Dendritic cell treated with granulocyte-macrophage colony-stimulating factor and Interleukin-4, amounts not matched to agents 40 ng/mL and 50 ng/mL, for 4 days (primary cell): ENCODE data around the gene C21orf58.

Experiments used
- H3K27ac Mint-ChIP-seq: one replicate; pipeline ENCODE4 v1.8.0; 2022; ENCODE audit warnings: mild to moderate bottlenecking, mixed read lengths
- H3K27me3 Mint-ChIP-seq: one replicate; pipeline ENCODE4 v1.8.0; 2022; ENCODE audit warnings: mild to moderate bottlenecking, mixed read lengths
- H3K36me3 Mint-ChIP-seq: one replicate; pipeline ENCODE4 v1.8.0; 2022; ENCODE audit warnings: low read depth, mixed read lengths
- H3K4me1 Mint-ChIP-seq: one replicate; pipeline ENCODE4 v1.8.0; 2022; ENCODE audit warnings: low read depth, mixed read lengths
- H3K4me3 Mint-ChIP-seq: one replicate; pipeline ENCODE4 v1.8.0; 2022; ENCODE audit warnings: mild to moderate bottlenecking, moderate library complexity, mixed read lengths
- H3K9me3 Mint-ChIP-seq: one replicate; pipeline ENCODE4 v1.8.0; 2022; ENCODE audit warnings: mixed read lengths
- intact Hi-C: fragments of 100-400 bp; cut with micrococcal nuclease; formaldehyde crosslinking; loops from one replicate; pipeline ENCODE4 v1.15.0; 2022

Gene C21orf58

GRCh38 chr21:46307625-46308024, 16.0 kb downstream of the C21orf58 start:
- Mint-ChIP-seq H3K4me1 (no peaks in the 10 kb centered on the region), H3K36me3 (peaks cover 21% of the 10 kb centered on the region), H3K27me3 (no peaks in the 10 kb centered on the region), H3K4me3 (no peak overlapping the region), H3K27ac (no peak overlapping the region), H3K9me3 (no peaks in the 10 kb centered on the region)
- intact Hi-C loops = no loop called here

DNA sequence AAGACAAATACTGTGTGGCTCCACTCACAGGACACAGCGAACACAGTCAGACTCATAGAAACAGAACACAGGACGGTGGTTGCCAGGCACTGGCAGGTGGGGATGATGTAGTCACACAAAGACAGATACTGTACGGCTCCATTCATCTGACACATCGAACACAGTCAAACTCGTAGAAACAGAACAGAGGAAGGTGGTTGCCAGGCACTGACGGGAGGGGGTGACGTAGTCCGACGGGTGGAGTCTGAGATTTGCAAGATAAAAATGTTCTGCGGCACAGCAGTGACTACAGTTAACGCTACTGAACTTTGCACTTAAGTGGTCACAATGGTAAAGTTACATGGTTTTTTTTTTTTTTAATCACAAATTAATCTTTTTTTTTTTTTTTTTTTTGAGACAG, 18.7 kb downstream of the C21orf58 start:
- Mint-ChIP-seq H3K36me3 (peaks cover 21% of the 10 kb centered on the region), H3K4me1 (no peaks in the 10 kb centered on the region), H3K27ac (no peak overlapping the region), H3K9me3 (no peaks in the 10 kb centered on the region), H3K4me3 (no peak overlapping the region), H3K27me3 (no peaks in the 10 kb centered on the region)
- intact Hi-C loops = no loop called here

GRCh38 chr21:46304437-46304836, 19.2 kb downstream of the C21orf58 start:
- Mint-ChIP-seq H3K27ac (no peak overlapping the region), H3K9me3 (no peaks in the 10 kb centered on the region), H3K4me3 (no peak overlapping the region), H3K36me3 (peaks cover 21% of the 10 kb centered on the region), H3K27me3 (no peaks in the 10 kb centered on the region), H3K4me1 (no peaks in the 10 kb centered on the region)
- intact Hi-C loops = no loop called here

DNA sequence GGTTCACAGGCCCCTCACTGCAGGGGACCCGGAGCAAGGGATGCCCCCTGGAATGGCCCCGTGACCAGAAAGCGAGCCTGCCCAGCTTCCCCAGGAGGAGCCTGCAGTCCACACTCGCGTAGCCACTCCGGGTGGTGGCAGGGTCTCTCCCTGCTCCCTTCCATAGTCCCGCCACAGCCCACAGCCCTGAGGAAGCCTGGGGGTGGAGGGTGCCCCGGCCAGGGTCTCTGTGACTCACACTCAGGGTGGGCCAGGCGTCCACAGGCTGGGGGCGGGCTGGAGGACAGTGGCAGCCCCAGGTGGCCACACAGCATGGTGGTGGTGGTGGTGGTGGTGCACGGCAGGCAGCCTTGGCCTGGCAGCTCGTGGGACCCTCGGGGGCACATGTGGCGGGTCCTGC, 21.9 kb downstream of the C21orf58 start:
- Mint-ChIP-seq H3K36me3 (peaks cover 18% of the 10 kb centered on the region), H3K4me3 (no peak overlapping the region), H3K27ac (no peak overlapping the region), H3K4me1 (peaks cover 10% of the 10 kb centered on the region), H3K27me3 (peaks cover 21% of the 10 kb centered on the region), H3K9me3 (no peaks in the 10 kb centered on the region)
- intact Hi-C loops = no loop called here

- Mint-ChIP-seq H3K36me3 (peaks cover 7% of the 10 kb centered on the region), H3K27me3 (peaks cover 35% of the 10 kb centered on the region), H3K4me1 (peaks cover 26% of the 10 kb centered on the region), H3K4me3 (no peak overlapping the region), H3K27ac (no peak overlapping the region), H3K9me3 (no peaks in the 10 kb centered on the region)
- intact Hi-C loops = no loop called here
Observed at GRCh38 chr21:46299167-46299566, 24.5 kb downstream of the C21orf58 start.

GRCh38 chr21:46297338-46298271, 26.1 kb downstream of the C21orf58 start:
- peak overlapping the region; percentile 73 for H3K4me3 Mint-ChIP-seq
- H3K36me3 Mint-ChIP-seq = peaks cover 4% of the 10 kb centered on the region
- H3K27ac Mint-ChIP-seq = peak overlapping the region; percentile 50
- intact Hi-C loops = no loop called here
- no peaks in the 10 kb centered on the region for H3K9me3 Mint-ChIP-seq
- H3K4me1 Mint-ChIP-seq = peaks cover 26% of the 10 kb centered on the region
- H3K27me3 Mint-ChIP-seq = peaks cover 35% of the 10 kb centered on the region

- H3K4me3 Mint-ChIP-seq = peak overlapping the region; percentile 23
- H3K27me3 Mint-ChIP-seq = peaks cover 35% of the 10 kb centered on the region
- H3K9me3 Mint-ChIP-seq = no peaks in the 10 kb centered on the region
- H3K4me1 Mint-ChIP-seq = peaks cover 26% of the 10 kb centered on the region
- H3K27ac Mint-ChIP-seq = peak overlapping the region; percentile 72
- intact Hi-C loops = no loop called here
- H3K36me3 Mint-ChIP-seq = peaks cover 17% of the 10 kb centered on the region
Observed at GRCh38 chr21:46295996-46296752, 27.5 kb downstream of the C21orf58 start.

DNA sequence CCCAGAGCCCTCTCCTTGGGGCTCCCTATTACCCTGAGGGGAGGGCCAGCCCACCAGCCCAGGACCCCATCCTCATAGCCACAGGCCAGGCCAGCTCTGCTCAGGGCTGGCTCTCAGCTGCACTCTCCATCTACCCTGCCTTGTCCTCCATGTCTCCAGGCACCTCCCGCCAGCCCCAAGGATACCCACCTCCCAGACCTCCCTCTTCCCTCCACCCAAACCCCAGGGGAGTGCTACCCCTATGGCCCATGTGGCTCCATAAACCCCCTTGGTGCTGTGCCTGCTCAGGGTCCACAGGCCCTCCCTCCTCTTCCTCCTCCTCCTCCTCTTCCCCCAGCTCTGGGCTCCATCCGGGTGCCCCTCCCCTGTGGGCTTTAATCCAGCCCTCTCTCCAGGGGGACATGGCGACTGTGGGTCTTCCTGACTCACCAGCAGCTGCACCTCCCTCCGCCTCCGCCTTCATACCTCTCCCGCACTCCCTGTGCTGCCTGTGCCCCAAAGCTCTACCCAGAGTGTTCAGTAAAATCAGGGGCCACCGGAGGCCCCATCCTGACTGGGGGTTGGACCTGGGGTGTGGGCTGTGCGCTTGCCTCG, 28.4 kb downstream of the C21orf58 start:
- Mint-ChIP-seq H3K27me3 (peaks cover 35% of the 10 kb centered on the region), H3K4me1 (peaks cover 26% of the 10 kb centered on the region), H3K9me3 (no peaks in the 10 kb centered on the region), H3K36me3 (peaks cover 21% of the 10 kb centered on the region), H3K27ac (peak overlapping the region; percentile 72), H3K4me3 (no peak overlapping the region)
- intact Hi-C loops = no loop called here

GRCh38 chr21:46294647-46295176, 29.0 kb downstream of the C21orf58 start:
- Mint-ChIP-seq H3K9me3 (no peaks in the 10 kb centered on the region), H3K27ac (peak overlapping the region; percentile 72), H3K36me3 (peaks cover 27% of the 10 kb centered on the region), H3K4me3 (no peak overlapping the region), H3K4me1 (peaks cover 29% of the 10 kb centered on the region), H3K27me3 (peaks cover 35% of the 10 kb centered on the region)
- intact Hi-C loops = no loop called here

DNA sequence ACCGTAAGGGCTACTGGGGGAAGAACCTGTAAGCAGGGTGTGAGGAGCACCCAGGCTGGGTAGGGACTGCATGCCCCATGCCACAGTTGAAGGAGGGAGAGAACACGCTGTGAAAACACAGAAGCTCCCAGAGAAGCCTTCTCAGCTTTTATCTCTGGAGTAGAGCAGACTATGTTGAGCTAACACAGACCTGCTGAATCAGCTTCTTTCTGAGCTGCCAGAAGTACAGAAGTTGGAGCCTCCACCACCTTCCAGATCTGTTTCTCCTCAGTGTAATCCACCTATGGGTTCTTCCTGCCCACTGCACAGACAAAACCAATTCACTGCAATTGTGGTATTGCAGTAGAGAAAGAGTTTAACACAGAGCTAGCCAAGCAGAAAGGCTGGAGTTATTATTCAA, 32.1 kb downstream of the C21orf58 start:
- H3K4me3 Mint-ChIP-seq = no peak overlapping the region

GRCh38 chr21:46289655-46290179, 34.0 kb downstream of the C21orf58 start:
- intact Hi-C loops = no loop called here
- Mint-ChIP-seq H3K27ac (no peak overlapping the region), H3K9me3 (no peaks in the 10 kb centered on the region)

More for the DNA sequence above, 32.1 kb downstream of the C21orf58 start:
- Mint-ChIP-seq H3K27ac (no peak overlapping the region), H3K27me3 (peaks cover 12% of the 10 kb centered on the region), H3K9me3 (no peaks in the 10 kb centered on the region), H3K4me1 (peaks cover 45% of the 10 kb centered on the region), H3K36me3 (peaks cover 38% of the 10 kb centered on the region)
- intact Hi-C loops = no loop called here

DNA sequence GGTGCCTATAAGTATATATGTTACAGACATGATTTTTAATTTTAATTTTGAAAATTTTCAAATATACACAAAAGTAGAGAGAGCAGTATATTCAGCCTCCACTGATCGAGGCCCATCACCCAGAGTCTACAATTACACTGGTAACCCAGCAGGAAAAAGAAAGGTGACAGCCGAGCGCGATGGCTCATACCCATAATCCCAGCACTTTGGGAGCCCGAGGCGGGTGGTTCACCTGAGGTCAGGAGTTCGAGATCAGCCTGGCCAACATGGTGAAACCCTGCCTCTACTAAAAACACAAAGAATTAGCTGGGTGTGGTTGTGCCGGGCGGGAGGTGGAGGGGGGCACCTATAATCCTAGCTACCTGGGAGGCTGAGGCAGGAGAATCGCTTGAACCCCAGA, 36.1 kb downstream of the C21orf58 start:
- Mint-ChIP-seq H3K9me3 (no peaks in the 10 kb centered on the region), H3K4me1 (peaks cover 55% of the 10 kb centered on the region), H3K36me3 (peaks cover 72% of the 10 kb centered on the region), H3K27ac (peak overlapping the region; percentile 91), H3K4me3 (peak overlapping the region; percentile 13), H3K27me3 (no peaks in the 10 kb centered on the region)
- intact Hi-C loops = no loop called here

More at GRCh38 chr21:46289655-46290179, 34.0 kb downstream of the C21orf58 start:
- Mint-ChIP-seq H3K36me3 (peaks cover 55% of the 10 kb centered on the region), H3K4me3 (no peak overlapping the region), H3K27me3 (no peaks in the 10 kb centered on the region), H3K4me1 (peaks cover 38% of the 10 kb centered on the region)

- Mint-ChIP-seq H3K4me1 (peaks cover 64% of the 10 kb centered on the region), H3K36me3 (peaks cover 73% of the 10 kb centered on the region), H3K27me3 (no peaks in the 10 kb centered on the region), H3K27ac (peak overlapping the region; percentile 98), H3K4me3 (peak overlapping the region; percentile 95), H3K9me3 (no peaks in the 10 kb centered on the region)
- intact Hi-C loops = loop anchor here (1.0 kb wide), 2 partner anchors 38 to 58 kb away; partner anchors contain the start of genes LSS and PCNT
Observed at GRCh38 chr21:46286648-46287002, 37.0 kb downstream of the C21orf58 start.
